ENCODE measurements around the gene RARS1. TPM values are rescaled to one million over a fixed set of nuclear protein-coding genes. Genes with fewer than 3 reads are reported as not detected.

RARS1 gene
- total and polyA plus RNA-seq, 2 of the 8 experiments (the other 6 are each of a cell fraction or from before 2014, with no cell fraction given): 30.2 to 108 TPM

GRCh38 chr5:168480601-168481000 is 5.7 kb upstream of the RARS1 start:
- Histone ChIP-seq H2BK15ac (ENCODE audit: low read length) (no peak overlapping the region), H3K4me3 (ENCODE audit: extremely low read depth in 1 of 4, insufficient read depth in 2 of 4, low read depth in 3 of 4, low read length in 4 of 4) (no peak overlapping the region), H3K56ac (replicated peaks; ENCODE audit: insufficient read length, low read depth, low read length) (no peak overlapping the region), H4K8ac (ENCODE audit: extremely low read depth, insufficient read depth, low read length) (no peak overlapping the region), H3K79me1 (ENCODE audit: low read depth, low read length) (no peaks in the 10 kb centered on the region), H3K23ac (ENCODE audit: insufficient read length) (no peak overlapping the region), H2BK5ac (ENCODE audit: low read depth, low read length) (no peak overlapping the region), H4K20me1 (replicated peaks in 1 of 2; ENCODE audit: control insufficient read depth in 1 of 2, insufficient read depth in 2 of 2, low read length in 2 of 2) (no peaks in the 10 kb centered on the region), H3K4me1 (replicated peaks in 1 of 4; ENCODE audit: control insufficient read depth in 3 of 4, insufficient read depth in 4 of 4, low read length in 3 of 4) (no peaks in the 10 kb centered on the region), H2BK12ac (ENCODE audit: low read depth, low read length) (no peak overlapping the region), H3K79me2 (ENCODE audit: control insufficient read depth in 1 of 2, insufficient read depth in 2 of 2, low read length in 2 of 2) (no peaks in the 10 kb centered on the region), H3K9me3 (ENCODE audit: insufficient read depth in 2 of 2, low read depth in 1 of 2, low read length in 1 of 2) (no peaks in the 10 kb centered on the region), H3K27ac (ENCODE audit: low read depth, low read length) (no peak overlapping the region), H3K27me3 (replicated peaks in 1 of 4; ENCODE audit: control insufficient read depth in 3 of 4, extremely low read depth in 1 of 4, insufficient read depth in 3 of 4, low read length in 3 of 4) (no peaks in the 10 kb centered on the region), H3K18ac (ENCODE audit: extremely low read depth, low read length) (no peak overlapping the region), H3K9ac (replicated peaks in 1 of 4; ENCODE audit: extremely low read depth in 1 of 4, low read depth in 3 of 4, low read length in 3 of 4) (no peak overlapping the region), H2AK5ac (ENCODE audit: low read depth, low read length) (no peak overlapping the region), H4K5ac (ENCODE audit: insufficient read length, low read depth, low read length) (no peak overlapping the region), H2BK120ac (replicated peaks; ENCODE audit: low read depth, low read length) (no peak overlapping the region), H4K91ac (replicated peaks; ENCODE audit: insufficient read length, low read length) (no peak overlapping the region), H3K14ac (ENCODE audit: insufficient read length) (no peak overlapping the region), H3K4ac (replicated peaks; ENCODE audit: insufficient read length, low read depth, low read length) (no peak overlapping the region), H3K23me2 (ENCODE audit: low read depth, low read length) (no peaks in the 10 kb centered on the region), H3K36me3 (ENCODE audit: control insufficient read depth in 2 of 4, insufficient read depth in 4 of 4, low read length in 3 of 4) (no peaks in the 10 kb centered on the region), H2AFZ (ENCODE audit: low read length) (no peak overlapping the region), H3K4me2 (ENCODE audit: insufficient read depth in 1 of 2, low read depth in 2 of 2, low read length in 2 of 2) (no peak overlapping the region), H2BK20ac (ENCODE audit: low read length) (no peak overlapping the region)
- no peak for DNase-seq (ENCODE audit: low read depth in 1 of 2, low spot score in 2 of 2)
- no peak for FAIRE-seq
- 89% methylated on average over 3 of the region's 3 CpGs; no CpG with 5 or more reads in 1 of the 2 experiments for WGBS, 2 experiments (ENCODE audit: extremely low coverage in 1 of 2, insufficient coverage in 1 of 2, insufficient read length in 1 of 2, insufficient replicate concordance in 2 of 2, low coverage in 1 of 2, low lambda C conversion rate in 2 of 2, missing lambda C conversion rate in 1 of 2)
- POLR2A ChIA-PET (ENCODE audit: partially characterized antibody): no interaction called here
- CTCF ChIA-PET (ENCODE audit: partially characterized antibody): interaction anchor here (1.0 kb wide), 1 partner anchor 204 kb away, joined by 3 read pairs; no protein-coding TSS in a partner anchor
- no peak for TF ChIP-seq MAX (IDR thresholded peaks at IDR 0.05)
- no peak for TF ChIP-seq CEBPB (IDR thresholded peaks at IDR 0.05; ENCODE audit: low read depth, low read length)
- TF ChIP-seq ATF2 (IDR thresholded peaks at IDR 0.05; ENCODE audit: low read length): no peak
- TF ChIP-seq TAF7 (optimal IDR thresholded peaks at IDR 0.05; ENCODE audit: borderline replicate concordance, low read depth, low read length): no peak
- no peak for TF ChIP-seq SP1 (IDR thresholded peaks at IDR 0.05; ENCODE audit: low read depth, low read length)
- TF ChIP-seq CREB1 (IDR thresholded peaks at IDR 0.05): no peak
- TF ChIP-seq CHD2 (IDR thresholded peaks at IDR 0.05; ENCODE audit: low read length): no peak
- TF ChIP-seq NANOG (IDR thresholded peaks at IDR 0.05; ENCODE audit: insufficient read depth, low read depth, low read length, poor library complexity, severe bottlenecking): no peak
- TF ChIP-seq SAP30 (IDR thresholded peaks at IDR 0.05; ENCODE audit: insufficient read depth, insufficient replicate concordance, low read length): no peak
- TF ChIP-seq MAFK (IDR thresholded peaks at IDR 0.05; ENCODE audit: low read depth, low read length): no peak
- no peak for TF ChIP-seq ASH2L (IDR thresholded peaks at IDR 0.05; ENCODE audit: low read length)
- TF ChIP-seq KDM5A (IDR thresholded peaks at IDR 0.05; ENCODE audit: low read length): no peak
